Spleen (tissue), 11 donors: ENCODE measurements around the gene TMEM164. TPM values are rescaled to one million over a fixed set of nuclear protein-coding genes. Genes with fewer than 3 reads are reported as not detected.

Experiments
- DNase-seq: peaks from one replicate; pipeline ENCODE4 v3.0.0-alpha.2; 2020
- H3K27ac ChIP-seq, 8 donors: fragments of 200-600 bp; sonication (generic) in 7 of 8; 1 replicate in 4 of 8; 2 replicates in 4 of 8; pipeline versions ENCODE4 v1.5.0 to v1.8.0; 2016 to 2021; ENCODE audit warnings: inconsistent platforms in 4 of 8, mild to moderate bottlenecking in 4 of 8, moderate library complexity in 1 of 8
- H3K27me3 ChIP-seq, 7 donors: fragments of 200-600 bp; sonication (generic) in 6 of 7; replicated peaks in 1 of 7; 1 replicate in 4 of 7; 2 replicates in 3 of 7; pipeline versions ENCODE4 v1.5.0 to v1.8.0; 2016 to 2021; ENCODE audit warnings: inconsistent platforms in 3 of 7, mild to moderate bottlenecking in 1 of 7
- H3K36me3 ChIP-seq, 6 donors: fragments of 200-600 bp; sonication (generic) in 5 of 6; 1 replicate in 4 of 6; 2 replicates in 2 of 6; pipeline versions ENCODE4 v1.5.0 to v1.8.0; 2016 to 2021; ENCODE audit warnings: inconsistent platforms in 2 of 6
- H3K4me1 ChIP-seq, 6 donors: fragments of 200-600 bp; sonication (generic) in 5 of 6; 1 replicate in 3 of 6; 2 replicates in 3 of 6; pipeline versions ENCODE4 v1.5.0 to v1.8.0; 2016 to 2021; ENCODE audit warnings: inconsistent platforms in 3 of 6
- H3K4me3 ChIP-seq, 8 donors: fragments of 200-600 bp; sonication (generic) in 7 of 8; 1 replicate in 4 of 8; 2 replicates in 4 of 8; pipeline versions ENCODE4 v1.5.0 to v1.8.0; 2016 to 2021; ENCODE audit warnings: inconsistent platforms in 4 of 8, mild to moderate bottlenecking in 4 of 8, moderate library complexity in 2 of 8
- H3K9me3 ChIP-seq, 8 donors: fragments of 200-600 bp; sonication (generic) in 7 of 8; 1 replicate in 4 of 8; 2 replicates in 4 of 8; pipeline versions ENCODE4 v1.5.0 to v1.8.0; 2016 to 2021; ENCODE audit warnings: inconsistent platforms in 4 of 8
- CTCF ChIP-seq, 11 experiments: fragments of 200-600 bp in 7 of 11; fragments of 450-650 bp in 4 of 11; sonication (generic) in 4 of 11; IDR thresholded peaks in 8 of 11; conservative IDR thresholded peaks in 3 of 11; 1 replicate in 7 of 11; 2 replicates in 4 of 11; pipeline versions ENCODE4 v1.4.0 to v1.8.0; 2016 to 2021; ENCODE audit warnings: antibody characterized with exemption in 11 of 11, inconsistent platforms in 4 of 11, mild to moderate bottlenecking in 1 of 11
- POLR2A ChIP-seq, 3 donors: fragments of 450-650 bp; IDR thresholded peaks; one replicate each; pipeline ENCODE4 v1.5.1; 2017; ENCODE audit warnings: antibody characterized with exemption in 3 of 3, mild to moderate bottlenecking in 1 of 3
- POLR2AphosphoS5 ChIP-seq, 3 donors: sonication (generic); formaldehyde crosslinking; IDR thresholded peaks; one replicate each; pipeline ENCODE4 v1.5.1; 2017; ENCODE audit warnings: antibody characterized with exemption in 3 of 3
- WGBS, 5 donors: extraction: QIAGEN DNeasy Blood & Tissue Kit in 3 of 5; methylation state at CpG; one replicate each; pipeline versions ENCODE4 v1.1.5 to v1.1.7; 2013 to 2018; 5-methylcytosine and 5-hydroxymethylcytosine counted together
- intact Hi-C: fragments of 100-400 bp; cut with DNase I; formaldehyde crosslinking; loops from one replicate; pipeline ENCODE4 v1.15.0; 2023; ENCODE audit warnings: low total_unique reads
- polyA plus RNA-seq, 3 donors: library from polyadenylated mRNA; stranded (reverse); fragments of 200-250 nt; gene quantifications; one replicate each; pipeline ENCODE4 v1.2.1, GENCODE V29; 2013
- total RNA-seq, 7 donors: library from RNA; depleted of rRNA in 3 of 7; stranded (reverse); fragments of >200 nt in 3 of 7; fragmentation: NEBNext Ultra II Directional in 4 of 7; extraction: Animal tissue kit (Norgen Biotek cat#: 25700) in 4 of 7; gene quantifications; one replicate each; pipeline versions ENCODE4 v1.1.0 to v1.2.1, GENCODE V29; 2016 to 2021
- donor health status: healthy with polysubstance abuse.
- donor health status: DM: no; HTN: no; CAD: no; lungs with moderate emphysema.
- donor health status: DM: no; HTN: no; CAD: no.
- donor health status: Bipolar disorder and iron deficiency.
- donor health status: healthy.
- donor health status: DM: no; HTN: no; CAD: no.
- donor health status: DM: yes; HTN: yes; CAD: no.

Gene TMEM164
- total and polyA plus RNA-seq, 10 donors, result 3.9 to 29.7 (median 24.3) TPM

- H3K36me3 ChIP-seq, result peaks cover 0 to 7% (median 0%) of the 10 kb centered on the region in 6 donors
- no peak for TF ChIP-seq POLR2AphosphoS5 (IDR thresholded peaks at IDR 0.05)
- no peak for TF ChIP-seq CTCF (IDR thresholded peaks at IDR 0.05 in 8 of 11, conservative IDR thresholded peaks at IDR 0.05 in 3 of 11)
- TF ChIP-seq POLR2A (IDR thresholded peaks at IDR 0.05), result no peak
- no peak overlapping the region for H3K4me3 ChIP-seq
- H3K9me3 ChIP-seq, result no peaks in the 10 kb centered on the region
- no peak overlapping the region for H3K27ac ChIP-seq
- intact Hi-C loops, result no loop called here
- H3K4me1 ChIP-seq, result peaks cover 0 to 24% (median 2%) of the 10 kb centered on the region in 6 donors
- 68 to 86% (median 73%) methylated on average over 9 of the region's 9 CpGs for WGBS, 5 donors
- DNase-seq, result no peak
- H3K27me3 ChIP-seq, result no peaks in the 10 kb centered on the region
Measured at GRCh38 chrX:110026099-110026844, 23.4 kb downstream of the TMEM164 start.

- no peaks in the 10 kb centered on the region for H3K27me3 ChIP-seq
- no peak for TF ChIP-seq POLR2A (IDR thresholded peaks at IDR 0.05)
- TF ChIP-seq POLR2AphosphoS5 (IDR thresholded peaks at IDR 0.05), result no peak
- no peak for TF ChIP-seq CTCF (IDR thresholded peaks at IDR 0.05 in 8 of 11, conservative IDR thresholded peaks at IDR 0.05 in 3 of 11)
- H3K27ac ChIP-seq, result no peak overlapping the region
- no peak for DNase-seq
- intact Hi-C loops, result no loop called here
- 57 to 96% (median 80%) methylated on average over 3 of the region's 3 CpGs for WGBS, 5 donors
- no peaks in the 10 kb centered on the region for H3K9me3 ChIP-seq
- H3K4me3 ChIP-seq, result no peak overlapping the region
- H3K36me3 ChIP-seq, result no peaks in the 10 kb centered on the region
- peaks cover 0 to 22% (median 2%) of the 10 kb centered on the region in 6 donors for H3K4me1 ChIP-seq
Measured at GRCh38 chrX:110032534-110033147, 29.7 kb downstream of the TMEM164 start.

GRCh38 chrX:110034036-110034435, 31.1 kb downstream of the TMEM164 start:
- no peak for TF ChIP-seq POLR2AphosphoS5 (IDR thresholded peaks at IDR 0.05)
- Histone ChIP-seq H3K9me3 (no peaks in the 10 kb centered on the region), H3K4me3 (no peak overlapping the region), H3K27me3 (no peaks in the 10 kb centered on the region), H3K4me1 (peaks cover 0 to 19% (median 2%) of the 10 kb centered on the region in 6 donors), H3K36me3 (no peaks in the 10 kb centered on the region), H3K27ac (no peak overlapping the region)
- WGBS, 5 donors, result 75 to 98% (median 88%) methylated on average over 2 of the region's 2 CpGs
- DNase-seq, result no peak
- intact Hi-C loops, result no loop called here

GRCh38 chrX:110036162-110037033, 33.5 kb downstream of the TMEM164 start:
- 53 to 85% (median 55%) methylated on average over 3 of the region's 3 CpGs for WGBS, 5 donors

More at GRCh38 chrX:110036162-110037033, 33.5 kb downstream of the TMEM164 start:
- Histone ChIP-seq H3K27me3 (no peaks in the 10 kb centered on the region), H3K36me3 (no peaks in the 10 kb centered on the region), H3K9me3 (no peaks in the 10 kb centered on the region), H3K27ac (no peak overlapping the region), H3K4me3 (no peak overlapping the region), H3K4me1 (peaks cover 0 to 14% (median 0%) of the 10 kb centered on the region in 6 donors)
- intact Hi-C loops, result no loop called here
- TF ChIP-seq POLR2A (IDR thresholded peaks at IDR 0.05) (no peak), POLR2AphosphoS5 (IDR thresholded peaks at IDR 0.05) (no peak), CTCF (IDR thresholded peaks at IDR 0.05 in 8 of 11, conservative IDR thresholded peaks at IDR 0.05 in 3 of 11) (no peak)
- DNase-seq, result no peak
